Stimulated activated naive CD8-positive, alpha-beta T cell treated with anti-CD3 and anti-CD28 coated beads, Interleukin-15, Interleukin-2, amounts not matched to agents 100 ng/mL and 50 ng/mL, for 24 hours (primary cell): ENCODE measurements around the gene CCR7.

Source experiments
- H3K27ac Mint-ChIP-seq: one replicate; pipeline ENCODE4 v1.8.0; 2021; ENCODE audit warnings: mild to moderate bottlenecking, mixed read lengths
- H3K27me3 Mint-ChIP-seq: one replicate; pipeline ENCODE4 v1.8.0; 2021; ENCODE audit warnings: mixed read lengths
- H3K36me3 Mint-ChIP-seq: one replicate; pipeline ENCODE4 v1.8.0; 2021; ENCODE audit warnings: low read depth, mixed read lengths
- H3K4me1 Mint-ChIP-seq: one replicate; pipeline ENCODE4 v1.8.0; 2021; ENCODE audit warnings: low read depth, mixed read lengths
- H3K4me3 Mint-ChIP-seq: one replicate; pipeline ENCODE4 v1.8.0; 2021; ENCODE audit warnings: mild to moderate bottlenecking, mixed read lengths
- H3K9me3 Mint-ChIP-seq: one replicate; pipeline ENCODE4 v1.8.0; 2021; ENCODE audit warnings: mixed read lengths

Gene CCR7

GRCh38 chr17:40517286-40517662, 48.0 kb downstream of the CCR7 start:
- H3K27ac Mint-ChIP-seq, result peak overlapping the region; percentile 86
- H3K4me1 Mint-ChIP-seq, result peaks cover 68% of the 10 kb centered on the region
- peak overlapping the region; percentile 76 for H3K4me3 Mint-ChIP-seq
- no peaks in the 10 kb centered on the region for H3K9me3 Mint-ChIP-seq
- peaks cover 4% of the 10 kb centered on the region for H3K36me3 Mint-ChIP-seq
- peaks cover 13% of the 10 kb centered on the region for H3K27me3 Mint-ChIP-seq

- no peaks in the 10 kb centered on the region for H3K9me3 Mint-ChIP-seq
- H3K27me3 Mint-ChIP-seq, result peaks cover 13% of the 10 kb centered on the region
- H3K4me1 Mint-ChIP-seq, result peaks cover 62% of the 10 kb centered on the region
- H3K4me3 Mint-ChIP-seq, result peak overlapping the region; percentile 76
- peaks cover 4% of the 10 kb centered on the region for H3K36me3 Mint-ChIP-seq
- H3K27ac Mint-ChIP-seq, result peak overlapping the region; percentile 86
These were observed 48.5 kb downstream of the CCR7 start for GRCh38 chr17:40516581-40517285.

GRCh38 chr17:40515491-40516041, 49.7 kb downstream of the CCR7 start:
- H3K27me3 Mint-ChIP-seq, result peaks cover 13% of the 10 kb centered on the region
- no peaks in the 10 kb centered on the region for H3K9me3 Mint-ChIP-seq
- peak overlapping the region; percentile 65 for H3K27ac Mint-ChIP-seq
- H3K4me3 Mint-ChIP-seq, result peak overlapping the region; percentile 76
- H3K36me3 Mint-ChIP-seq, result peaks cover 4% of the 10 kb centered on the region
- H3K4me1 Mint-ChIP-seq, result peaks cover 54% of the 10 kb centered on the region

- peaks cover 54% of the 10 kb centered on the region for H3K4me1 Mint-ChIP-seq
- peaks cover 13% of the 10 kb centered on the region for H3K27me3 Mint-ChIP-seq
- H3K27ac Mint-ChIP-seq, result no peak overlapping the region
- peaks cover 4% of the 10 kb centered on the region for H3K36me3 Mint-ChIP-seq
- H3K4me3 Mint-ChIP-seq, result no peak overlapping the region
- H3K9me3 Mint-ChIP-seq, result no peaks in the 10 kb centered on the region
These were observed 50.3 kb downstream of the CCR7 start for GRCh38 chr17:40515011-40515410.

GRCh38 chr17:40514013-40514875, 51.0 kb downstream of the CCR7 start:
- peaks cover 13% of the 10 kb centered on the region for H3K27me3 Mint-ChIP-seq
- no peaks in the 10 kb centered on the region for H3K9me3 Mint-ChIP-seq
- no peak overlapping the region for H3K27ac Mint-ChIP-seq
- peaks cover 4% of the 10 kb centered on the region for H3K36me3 Mint-ChIP-seq
- H3K4me3 Mint-ChIP-seq, result no peak overlapping the region
- H3K4me1 Mint-ChIP-seq, result peaks cover 53% of the 10 kb centered on the region

GRCh38 chr17:40511667-40512220, 53.5 kb downstream of the CCR7 start:
- peaks cover 13% of the 10 kb centered on the region for H3K27me3 Mint-ChIP-seq
- no peak overlapping the region for H3K27ac Mint-ChIP-seq
- no peaks in the 10 kb centered on the region for H3K9me3 Mint-ChIP-seq
- H3K4me3 Mint-ChIP-seq, result no peak overlapping the region
- peaks cover 29% of the 10 kb centered on the region for H3K4me1 Mint-ChIP-seq
- no peaks in the 10 kb centered on the region for H3K36me3 Mint-ChIP-seq

GRCh38 chr17:40511136-40511535, 54.1 kb downstream of the CCR7 start:
- H3K27me3 Mint-ChIP-seq, result peaks cover 13% of the 10 kb centered on the region
- no peaks in the 10 kb centered on the region for H3K9me3 Mint-ChIP-seq
- no peak overlapping the region for H3K27ac Mint-ChIP-seq
- H3K36me3 Mint-ChIP-seq, result no peaks in the 10 kb centered on the region
- no peak overlapping the region for H3K4me3 Mint-ChIP-seq
- peaks cover 23% of the 10 kb centered on the region for H3K4me1 Mint-ChIP-seq

- Mint-ChIP-seq H3K4me3 (no peak overlapping the region), H3K4me1 (peaks cover 15% of the 10 kb centered on the region), H3K9me3 (no peaks in the 10 kb centered on the region), H3K27me3 (peaks cover 11% of the 10 kb centered on the region), H3K36me3 (no peaks in the 10 kb centered on the region), H3K27ac (no peak overlapping the region)
These were observed 55.0 kb downstream of the CCR7 start for GRCh38 chr17:40510328-40510648.

GRCh38 chr17:40509626-40510327, 55.5 kb downstream of the CCR7 start:
- Mint-ChIP-seq H3K4me3 (no peak overlapping the region), H3K4me1 (peaks cover 11% of the 10 kb centered on the region), H3K27me3 (peaks cover 10% of the 10 kb centered on the region), H3K9me3 (no peaks in the 10 kb centered on the region), H3K27ac (peak overlapping the region; percentile 45), H3K36me3 (no peaks in the 10 kb centered on the region)

GRCh38 chr17:40506786-40507185, 58.5 kb downstream of the CCR7 start:
- H3K4me1 Mint-ChIP-seq, result no peaks in the 10 kb centered on the region
- H3K4me3 Mint-ChIP-seq, result no peak overlapping the region
- H3K36me3 Mint-ChIP-seq, result no peaks in the 10 kb centered on the region
- no peaks in the 10 kb centered on the region for H3K27me3 Mint-ChIP-seq
- no peak overlapping the region for H3K27ac Mint-ChIP-seq
- no peaks in the 10 kb centered on the region for H3K9me3 Mint-ChIP-seq
